Transverse colon (tissue), 4 donors: ENCODE data around the gene LINC00237. TPM values are rescaled to one million over a fixed set of nuclear protein-coding genes. Genes with fewer than 3 reads are reported as not detected.

ENCODE experiments used
- DNase-seq: peaks from one replicate; pipeline ENCODE4 v3.0.0-alpha.2; 2019
- H3K27ac ChIP-seq, 4 donors: fragments of 200-600 bp; sonication (generic); 2 replicates each; pipeline ENCODE4 v1.5.1; 2016 to 2018; ENCODE audit warnings: inconsistent platforms in 4 of 4
- H3K27me3 ChIP-seq: fragments of 200-600 bp; sonication (generic); 2 replicates; pipeline ENCODE4 v1.5.1; 2017; ENCODE audit warnings: inconsistent platforms
- H3K36me3 ChIP-seq, 4 donors: fragments of 200-600 bp; sonication (generic); 2 replicates each; pipeline ENCODE4 v1.5.1; 2017 to 2019; ENCODE audit warnings: inconsistent platforms in 4 of 4
- H3K4me1 ChIP-seq, 4 donors: fragments of 200-600 bp; sonication (generic); 2 replicates each; pipeline ENCODE4 v1.5.1; 2017 to 2020; ENCODE audit warnings: inconsistent platforms in 4 of 4
- H3K4me3 ChIP-seq, 4 donors: fragments of 200-600 bp; sonication (generic); 1 replicate in 1 of 4; 2 replicates in 3 of 4; pipeline versions ENCODE4 v1.5.1 to v1.6.1; 2017 to 2019; ENCODE audit warnings: inconsistent platforms in 4 of 4
- H3K9me3 ChIP-seq, 2 donors: fragments of 200-600 bp; sonication (generic); 2 replicates each; pipeline ENCODE4 v1.5.1; 2017 to 2019; ENCODE audit warnings: inconsistent platforms in 2 of 2
- CTCF ChIP-seq, 5 experiments: fragments of 200-600 bp in 3 of 5; fragments of 450-650 bp in 2 of 5; sonication (generic) in 3 of 5; IDR thresholded peaks; 1 replicate in 2 of 5; 2 replicates in 3 of 5; pipeline ENCODE4 v1.5.1; 2016 to 2017; ENCODE audit warnings: antibody characterized with exemption in 5 of 5, inconsistent platforms in 3 of 5, mild to moderate bottlenecking in 2 of 5, moderate library complexity in 1 of 5
- EP300 ChIP-seq: sonication (generic); formaldehyde crosslinking; IDR thresholded peaks from one replicate; pipeline ENCODE4 v1.6.1; 2017; ENCODE audit warnings: antibody characterized with exemption, low read depth
- POLR2A ChIP-seq: fragments of 450-650 bp; IDR thresholded peaks from one replicate; pipeline ENCODE4 v1.6.1; 2016; ENCODE audit warnings: antibody characterized with exemption, mild to moderate bottlenecking, moderate library complexity
- POLR2AphosphoS5 ChIP-seq, 3 donors: sonication (generic); formaldehyde crosslinking; IDR thresholded peaks; one replicate each; pipeline ENCODE4 v1.6.1; 2016; ENCODE audit warnings: antibody characterized with exemption in 3 of 3
- WGBS, 2 donors: methylation state at CpG; one replicate each; pipeline ENCODE4 v1.1.5; 2018; ENCODE audit warnings: low coverage in 1 of 2; 5-methylcytosine and 5-hydroxymethylcytosine counted together
- in situ Hi-C, 4 donors: fragments of 200-750 bp; cut with MboI; loops; one replicate each; pipeline versions ENCODE4 v1.15.0 to v1.15.1; 2017; ENCODE audit warnings: low sequenced_read_pairs in 3 of 4, low pct_ligation_motif_present in 1 of 4, low pct_unique_long_range_greater_than_20kb in 1 of 4
- intact Hi-C: fragments of 100-400 bp; cut with DNase I; formaldehyde crosslinking; loops from one replicate; pipeline ENCODE4 v1.15.1; 2023; ENCODE audit warnings: low total_unique reads
- total RNA-seq, 4 donors: library from RNA; depleted of rRNA; stranded (reverse); fragments of >200 nt; gene quantifications; one replicate each; pipeline ENCODE4 v1.1.0, GENCODE V29; 2016

Gene LINC00237
- total RNA-seq, 4 donors from 2014 or later = not detected

- H3K27ac ChIP-seq = no peak overlapping the region
- in situ Hi-C loops (no loop called here), intact Hi-C loops (no loop called here)
- no peaks in the 10 kb centered on the region for H3K27me3 ChIP-seq
- H3K36me3 ChIP-seq = peaks cover 0 to 12% (median 4%) of the 10 kb centered on the region in 4 donors
- no peak overlapping the region for H3K4me3 ChIP-seq
- no peak for TF ChIP-seq POLR2A
- TF ChIP-seq CTCF (IDR thresholded peaks at IDR 0.05) = no peak
- TF ChIP-seq EP300 = no peak
- no peak for TF ChIP-seq POLR2AphosphoS5 (IDR thresholded peaks at IDR 0.05)
- WGBS, 2 donors = 91 to 98% methylated on average over 8 of the region's 8 CpGs
- no peak for DNase-seq
- no peaks in the 10 kb centered on the region for H3K9me3 ChIP-seq
- no peaks in the 10 kb centered on the region for H3K4me1 ChIP-seq
Measured at GRCh38 chr20:21136015-21136732, 30.0 kb upstream of the LINC00237 start.

GRCh38 chr20:21134883-21135493 is 28.8 kb upstream of the LINC00237 start:
- WGBS, 2 donors = 89 to 95% methylated on average over 5 to 10 of the region's 10 CpGs
- H3K36me3 ChIP-seq = peaks cover 0 to 11% (median 4%) of the 10 kb centered on the region in 4 donors

GRCh38 chr20:21133917-21134622 is 27.9 kb upstream of the LINC00237 start:
- WGBS, 2 donors = 93% methylated on average over 3 to 16 of the region's 16 CpGs
- H3K4me3 ChIP-seq = no peak overlapping the region
- intact Hi-C loops = no loop called here
- no peaks in the 10 kb centered on the region for H3K9me3 ChIP-seq
- H3K4me1 ChIP-seq = no peaks in the 10 kb centered on the region
- H3K27ac ChIP-seq = peak overlapping the region in 2 of 4 donors; percentile 0 to 15
- no peak for DNase-seq
- TF ChIP-seq CTCF (IDR thresholded peaks at IDR 0.05) (no peak), POLR2AphosphoS5 (IDR thresholded peaks at IDR 0.05) (no peak), POLR2A (no peak), EP300 (no peak)
- no peaks in the 10 kb centered on the region for H3K27me3 ChIP-seq
- H3K36me3 ChIP-seq = peaks cover 0 to 8% (median 4%) of the 10 kb centered on the region in 4 donors
- in situ Hi-C loops = no loop called here

More at GRCh38 chr20:21134883-21135493, 28.8 kb upstream of the LINC00237 start:
- Histone ChIP-seq H3K27me3 (no peaks in the 10 kb centered on the region), H3K9me3 (no peaks in the 10 kb centered on the region), H3K4me3 (no peak overlapping the region), H3K4me1 (no peaks in the 10 kb centered on the region), H3K27ac (no peak overlapping the region)
- in situ Hi-C loops = no loop called here
- no peak for TF ChIP-seq EP300
- TF ChIP-seq CTCF (IDR thresholded peaks at IDR 0.05) = no peak
- no peak for TF ChIP-seq POLR2A
- intact Hi-C loops = no loop called here
- no peak for DNase-seq

- 78 to 80% methylated on average over 4 of the region's 4 CpGs for WGBS, 2 donors
- Histone ChIP-seq H3K9me3 (no peaks in the 10 kb centered on the region), H3K4me1 (no peaks in the 10 kb centered on the region), H3K27ac (peak overlapping the region in 2 of 4 donors; percentile 0 to 15), H3K27me3 (no peaks in the 10 kb centered on the region), H3K4me3 (no peak overlapping the region), H3K36me3 (peaks cover 0 to 8% (median 4%) of the 10 kb centered on the region in 4 donors)
- DNase-seq = no peak
- in situ Hi-C loops (no loop called here), intact Hi-C loops (no loop called here)
- TF ChIP-seq CTCF (IDR thresholded peaks at IDR 0.05) (no peak), POLR2AphosphoS5 (IDR thresholded peaks at IDR 0.05) (no peak), POLR2A (no peak), EP300 (no peak)
Measured at GRCh38 chr20:21133404-21133803, 27.2 kb upstream of the LINC00237 start.
